ENCODE results near the gene S100B. TPM values are rescaled to one million over a fixed set of nuclear protein-coding genes. Genes with fewer than 3 reads are reported as not detected.
A peak's percentile ranks its signal among the peaks of the same experiment; 100 is the strongest.

S100B gene
- total RNA-seq, 1 experiment from 2014 or later = 31.8 TPM

DNA sequence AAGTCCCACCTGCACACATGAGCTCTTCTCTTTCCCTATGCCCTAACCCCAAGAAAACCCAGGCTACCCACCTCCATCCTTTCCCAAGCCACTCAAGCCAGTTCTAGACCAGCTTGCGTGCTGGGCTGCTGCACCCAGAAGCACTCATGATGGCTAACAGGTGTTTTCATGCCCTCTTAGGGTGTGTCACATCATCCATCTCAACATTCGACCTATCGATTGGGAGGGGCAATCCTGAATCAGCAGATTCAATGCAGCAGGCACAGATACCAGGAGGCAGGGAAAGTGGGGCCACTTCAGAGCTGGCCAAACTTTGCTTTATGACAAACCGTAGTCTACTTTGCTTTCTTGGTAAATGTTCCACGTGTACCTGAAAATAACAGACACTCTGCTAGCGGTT, 24.0 kb upstream of the S100B start:
- DNase-seq (ENCODE audit: low read depth) = no peak

DNA sequence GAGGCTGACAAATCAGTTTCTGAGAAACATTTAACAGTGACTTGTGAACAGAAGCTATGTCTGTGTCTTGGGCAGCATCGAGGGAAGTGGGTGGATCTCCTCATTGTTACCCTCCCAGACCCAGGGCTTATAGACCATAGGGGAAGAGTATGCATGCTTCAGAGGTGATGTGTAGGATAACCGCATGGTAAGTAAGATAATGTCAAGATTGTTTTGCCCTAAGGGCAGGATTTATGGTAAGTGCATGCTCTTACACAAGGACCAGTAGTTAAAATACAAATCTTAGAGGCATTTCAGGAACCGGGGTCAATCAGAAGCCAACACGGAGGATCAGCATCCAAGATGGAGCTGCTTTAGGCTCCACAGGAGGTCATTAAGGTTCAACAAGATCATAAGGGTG, 22.8 kb upstream of the S100B start:
- no peak for DNase-seq (ENCODE audit: low read depth)

DNA sequence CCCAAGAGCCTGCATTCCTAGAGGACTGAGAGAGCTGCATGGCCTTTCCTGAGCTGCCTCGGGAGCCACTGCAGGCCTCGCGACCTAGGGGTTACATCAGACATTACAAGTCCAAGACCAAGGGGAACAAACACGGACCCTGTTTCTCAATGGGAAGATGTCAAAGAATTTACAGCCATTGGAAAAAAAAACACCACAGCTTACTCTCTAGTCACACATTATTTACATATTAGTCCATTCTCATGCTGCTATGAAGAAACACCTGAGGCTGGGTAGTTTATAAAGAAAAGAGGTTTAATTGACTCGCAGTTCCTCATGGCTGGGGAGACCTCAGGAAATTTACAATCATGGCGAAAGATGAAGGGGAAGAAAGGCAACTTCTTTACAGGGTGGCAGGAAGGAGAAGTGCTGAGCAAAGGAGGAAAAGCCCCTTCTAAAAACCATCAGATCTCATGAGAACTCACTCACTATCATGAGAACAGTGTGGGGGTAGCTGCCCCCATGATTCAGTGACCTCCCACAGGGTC, 22.2 kb upstream of the S100B start:
- no peak for DNase-seq (ENCODE audit: low read depth)

DNA sequence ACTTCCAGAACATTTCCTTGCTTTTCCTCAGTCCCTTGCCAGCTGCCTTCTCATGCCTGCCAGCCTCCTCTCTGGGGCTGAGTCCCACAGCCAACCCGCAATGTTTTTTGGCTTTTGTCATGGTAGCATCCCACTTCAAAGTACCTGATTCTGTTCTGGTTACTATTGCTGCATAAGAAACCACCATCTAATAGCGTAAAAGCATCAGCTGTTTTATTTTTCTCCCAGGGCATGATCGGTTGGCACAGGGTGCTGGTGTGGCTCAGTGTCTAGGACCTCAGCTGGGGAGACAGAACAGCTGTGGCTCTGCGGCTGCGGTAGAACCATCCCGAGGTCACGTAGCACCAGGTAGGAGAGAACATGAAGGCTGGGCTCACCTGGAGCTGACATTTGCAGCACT, 21.7 kb upstream of the S100B start:
- DNase-seq (ENCODE audit: low read depth) = no peak

DNA sequence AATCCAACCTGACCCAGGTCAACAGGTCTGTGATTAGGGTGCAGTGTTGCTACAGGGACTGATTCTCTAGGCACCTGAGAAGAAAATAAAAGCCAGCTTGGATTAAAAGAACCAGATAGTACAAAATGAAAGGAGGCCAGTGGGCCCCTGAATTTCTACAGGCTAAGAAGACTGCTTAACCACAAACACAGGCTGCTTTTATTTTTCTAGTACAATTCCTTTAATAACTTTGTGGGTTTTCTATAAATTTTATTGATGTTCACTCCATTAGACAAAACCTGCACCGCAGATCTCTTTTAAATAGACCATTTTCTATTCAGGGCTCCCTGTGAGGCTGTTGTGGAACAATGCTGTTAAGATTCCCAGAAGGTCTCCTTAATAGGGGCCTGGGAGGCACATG, 20.9 kb upstream of the S100B start:
- no peak for DNase-seq (ENCODE audit: low read depth)

DNA sequence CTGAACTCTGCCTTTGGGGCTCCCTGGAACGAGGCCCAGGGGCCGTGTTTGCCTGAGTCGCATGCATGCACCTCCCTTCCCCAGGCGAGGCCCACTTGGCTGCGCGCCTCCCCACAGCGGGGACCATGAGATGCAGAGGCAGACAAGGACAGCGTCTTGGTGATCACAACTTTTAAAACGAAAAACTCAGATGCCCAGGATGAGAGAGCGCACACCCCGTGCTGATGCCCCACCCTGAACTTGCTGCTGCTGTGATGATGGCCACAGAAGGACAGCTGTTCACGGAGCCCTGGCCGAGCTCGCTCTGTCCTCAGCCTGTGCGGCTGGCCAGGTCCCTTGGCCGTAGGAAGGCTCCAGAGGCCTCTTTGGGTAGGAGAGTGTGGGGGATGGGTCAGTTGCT, 19.2 kb upstream of the S100B start:
- DNase-seq (ENCODE audit: low read depth) = no peak

DNA sequence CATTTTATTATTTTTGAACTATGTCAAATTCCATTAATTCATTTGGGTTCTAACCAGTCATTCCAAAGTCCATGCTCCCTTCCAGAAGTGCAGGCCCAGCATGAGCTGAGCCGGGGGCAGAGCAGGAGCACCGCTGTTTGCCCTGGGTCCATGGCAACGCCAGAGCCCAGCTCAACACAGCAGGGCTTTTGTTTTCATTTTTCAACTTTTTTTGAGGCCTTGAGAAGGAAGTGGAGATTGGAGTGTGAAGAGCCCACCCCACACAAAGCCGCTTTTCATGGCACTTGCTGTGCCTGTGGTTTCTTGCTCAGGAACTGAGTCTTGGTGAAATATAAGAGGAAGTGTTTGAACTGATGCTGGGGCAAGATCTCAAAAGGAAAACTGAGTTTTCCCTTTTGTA, 17.3 kb upstream of the S100B start:
- DNase-seq (ENCODE audit: low read depth) = peak; percentile 61

DNA sequence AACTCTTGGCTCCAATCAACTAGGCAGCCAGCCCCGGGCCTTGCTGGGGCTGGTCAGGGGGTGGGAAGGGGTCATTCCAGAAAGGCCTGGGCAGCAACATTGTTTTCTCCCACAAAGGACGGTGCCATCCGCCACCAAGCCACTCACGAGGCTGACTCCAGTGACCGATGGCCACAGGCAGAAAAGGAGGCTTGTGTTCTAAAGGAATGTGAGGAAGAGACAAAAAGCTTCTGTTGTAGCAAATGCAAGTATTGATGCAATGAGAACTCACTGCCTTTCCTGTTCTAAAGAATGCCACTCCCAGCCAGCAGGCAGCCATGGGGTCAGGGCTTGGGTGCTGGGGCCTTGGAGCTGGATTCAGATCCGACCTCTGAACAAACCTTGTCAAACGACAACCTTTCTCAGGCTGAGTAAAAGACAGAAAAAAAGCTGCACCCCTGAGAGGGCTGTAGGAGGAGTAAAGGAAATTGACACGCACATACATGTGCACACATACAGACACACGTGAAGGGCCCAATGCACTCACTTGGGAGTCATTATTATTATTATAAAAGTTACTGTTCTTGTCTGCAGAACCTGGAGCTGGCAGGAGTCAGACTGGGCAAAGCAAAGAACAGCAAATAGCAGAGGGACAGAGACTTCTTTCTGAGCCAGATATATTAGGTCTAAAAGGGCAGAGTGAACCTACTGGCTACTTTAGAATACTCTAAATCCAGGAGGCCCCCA, 16.7 kb upstream of the S100B start:
- DNase-seq (ENCODE audit: low read depth) = peak; percentile 49

DNA sequence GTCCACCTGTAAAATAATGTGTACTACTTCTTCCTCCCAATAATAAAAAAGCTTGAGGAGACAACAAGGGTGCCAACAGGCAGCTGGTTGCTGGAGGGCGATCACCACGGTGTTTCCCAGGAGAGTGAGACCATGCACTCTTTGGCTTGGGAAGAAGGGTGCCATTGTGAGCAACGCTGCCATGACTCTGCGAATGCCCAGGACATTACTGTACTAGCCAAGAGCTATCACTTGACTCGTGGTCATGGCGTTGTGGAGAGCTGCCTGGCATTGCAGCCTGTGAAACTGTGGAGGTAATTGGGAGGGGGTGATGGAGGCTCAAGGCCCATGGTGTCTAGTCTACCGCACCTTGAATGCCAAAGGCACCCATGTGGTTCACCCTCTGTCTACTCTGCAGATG, 16.0 kb upstream of the S100B start:
- no peak for DNase-seq (ENCODE audit: low read depth)

DNA sequence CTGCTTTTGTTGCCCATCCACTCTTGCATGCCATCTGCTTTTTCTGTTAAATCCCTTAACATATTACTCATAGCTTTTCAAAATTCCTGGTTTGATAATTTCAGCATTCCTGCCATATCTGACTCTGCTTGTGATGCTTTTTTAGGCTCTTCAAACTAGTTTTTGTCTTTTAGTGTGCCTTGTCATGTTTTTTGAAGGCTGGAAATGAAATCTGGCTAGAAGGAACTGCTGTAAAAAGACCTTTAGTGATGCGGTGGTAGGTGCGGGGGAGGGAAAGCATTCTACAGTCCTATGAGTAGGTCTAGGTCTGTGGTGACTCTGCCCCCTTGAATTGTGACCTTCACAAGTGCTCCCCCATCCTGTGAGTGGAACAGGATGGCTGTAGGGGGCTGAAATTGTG, 15.0 kb upstream of the S100B start:
- DNase-seq (ENCODE audit: low read depth) = no peak

DNA sequence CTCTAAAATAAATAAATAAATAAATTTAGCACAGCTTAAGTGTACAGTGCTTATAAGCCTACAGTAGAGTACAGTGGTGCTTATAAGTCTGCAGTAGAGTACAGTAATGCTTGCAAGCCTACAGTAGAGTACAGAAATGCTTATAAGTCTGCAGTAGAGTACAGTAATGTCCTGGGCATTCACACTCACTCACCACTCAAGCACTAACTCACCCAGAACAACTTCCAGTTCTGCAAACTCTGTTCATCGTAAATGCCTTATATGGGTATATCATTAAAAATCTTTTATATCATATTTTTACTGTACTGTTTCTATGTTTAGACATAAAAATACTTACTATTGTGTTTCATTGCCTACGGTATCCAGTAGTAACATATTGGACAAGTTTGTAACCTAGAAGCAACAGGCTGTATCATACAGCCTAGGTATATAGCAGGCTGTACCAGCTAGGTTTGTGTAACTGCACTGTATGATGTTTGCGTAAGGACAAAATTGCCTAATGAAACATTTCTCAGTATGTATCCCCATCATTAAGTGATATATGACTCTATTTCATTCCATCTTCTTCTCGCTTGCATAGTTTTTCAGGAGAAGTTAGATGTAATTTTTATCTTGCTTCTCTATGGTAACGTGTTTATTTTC, 14.0 kb upstream of the S100B start:
- no peak for DNase-seq (ENCODE audit: low read depth)

DNA sequence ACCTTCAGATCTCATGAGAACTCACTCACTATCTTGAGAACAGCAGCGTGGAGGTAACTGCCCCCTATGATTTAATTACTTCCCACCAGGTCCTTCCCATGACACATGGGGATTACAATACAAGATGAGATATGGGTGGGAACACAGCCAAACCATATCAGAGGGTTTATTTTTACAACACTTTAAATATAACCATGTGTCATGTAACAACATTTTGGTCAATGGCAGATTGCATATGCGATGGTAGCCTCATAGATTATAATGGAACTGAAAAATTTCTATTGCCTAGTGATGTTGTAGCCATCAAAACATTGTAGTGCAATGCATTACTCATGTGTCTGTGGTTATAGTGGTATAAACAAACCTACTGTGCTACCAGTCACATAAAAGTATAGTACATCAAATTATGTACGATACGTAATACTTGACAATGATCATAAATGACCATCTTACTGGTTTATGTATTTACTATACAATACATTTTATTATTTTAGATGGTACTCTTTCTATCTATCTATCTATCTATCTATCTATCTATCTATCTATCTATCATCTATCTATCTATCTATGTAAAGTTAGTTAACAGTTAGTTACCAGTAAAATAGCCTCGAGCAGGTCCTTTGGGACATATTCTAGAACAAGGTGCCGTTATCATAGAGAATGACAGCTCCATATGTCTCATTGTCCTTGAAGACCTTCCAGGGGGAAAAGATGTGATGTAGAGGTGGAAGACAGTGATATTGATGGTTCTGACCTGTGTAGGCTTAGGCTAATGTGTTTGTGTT, 12.6 kb upstream of the S100B start:
- DNase-seq (ENCODE audit: low read depth) = peak; percentile 22

DNA sequence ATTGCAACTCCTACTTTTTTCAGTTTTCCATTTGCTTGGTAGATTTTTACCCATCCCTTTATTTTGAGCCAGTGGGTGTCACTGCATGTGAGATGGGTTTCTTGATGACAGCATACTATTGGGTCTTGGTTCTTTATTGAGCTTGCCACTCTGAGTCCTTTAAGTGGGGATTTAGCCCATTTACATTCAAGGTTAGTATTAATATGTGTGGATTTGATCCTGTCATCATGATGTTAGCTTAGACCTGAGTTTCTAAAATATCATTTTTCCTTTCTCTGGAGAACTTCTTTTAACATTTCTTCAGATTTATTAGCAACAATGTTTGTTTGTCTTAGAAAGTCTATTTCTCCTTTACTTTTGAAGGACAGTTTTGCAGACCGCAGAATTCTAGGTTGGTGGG, 11.8 kb upstream of the S100B start:
- no peak for DNase-seq (ENCODE audit: low read depth)

DNA sequence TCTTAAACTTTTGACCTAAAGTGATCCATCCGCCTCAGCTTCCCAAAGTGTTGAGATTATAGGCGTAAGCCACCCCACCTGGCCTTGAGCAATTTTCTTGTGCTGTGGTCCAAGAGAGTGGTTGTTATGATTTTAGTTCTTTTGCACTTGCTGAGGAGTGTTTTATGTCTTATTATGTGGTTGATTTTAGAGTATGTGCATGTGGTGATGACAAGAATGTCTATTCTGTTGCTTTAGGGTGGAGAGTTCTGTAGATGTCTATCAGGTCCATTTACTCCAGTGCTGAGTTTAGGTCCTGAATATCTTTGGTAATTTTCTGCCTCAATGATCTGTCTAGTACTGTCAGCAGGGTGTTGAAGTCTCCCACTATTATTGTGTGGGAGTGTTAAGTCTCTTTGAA, 11.2 kb upstream of the S100B start:
- DNase-seq (ENCODE audit: low read depth) = no peak

DNA sequence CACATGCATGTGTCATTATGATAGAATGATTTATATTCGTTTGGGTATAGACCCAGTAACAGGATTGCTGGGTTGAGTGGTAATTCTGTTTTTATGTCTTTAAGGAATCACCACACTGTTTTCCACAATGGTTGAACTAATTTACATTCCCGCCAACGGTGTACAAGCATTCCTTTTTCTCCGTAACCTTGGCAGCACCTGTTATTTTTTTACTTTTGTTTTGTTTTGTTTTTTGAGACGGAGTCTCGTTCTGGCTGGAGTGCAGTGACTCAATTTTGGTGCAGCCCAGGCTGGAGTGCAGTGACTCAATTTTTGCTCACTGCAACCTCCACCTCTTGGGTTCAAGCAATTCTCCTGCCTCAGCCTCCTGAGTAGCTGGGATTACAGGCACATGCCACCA, 8.5 kb upstream of the S100B start:
- no peak for DNase-seq (ENCODE audit: low read depth)

DNA sequence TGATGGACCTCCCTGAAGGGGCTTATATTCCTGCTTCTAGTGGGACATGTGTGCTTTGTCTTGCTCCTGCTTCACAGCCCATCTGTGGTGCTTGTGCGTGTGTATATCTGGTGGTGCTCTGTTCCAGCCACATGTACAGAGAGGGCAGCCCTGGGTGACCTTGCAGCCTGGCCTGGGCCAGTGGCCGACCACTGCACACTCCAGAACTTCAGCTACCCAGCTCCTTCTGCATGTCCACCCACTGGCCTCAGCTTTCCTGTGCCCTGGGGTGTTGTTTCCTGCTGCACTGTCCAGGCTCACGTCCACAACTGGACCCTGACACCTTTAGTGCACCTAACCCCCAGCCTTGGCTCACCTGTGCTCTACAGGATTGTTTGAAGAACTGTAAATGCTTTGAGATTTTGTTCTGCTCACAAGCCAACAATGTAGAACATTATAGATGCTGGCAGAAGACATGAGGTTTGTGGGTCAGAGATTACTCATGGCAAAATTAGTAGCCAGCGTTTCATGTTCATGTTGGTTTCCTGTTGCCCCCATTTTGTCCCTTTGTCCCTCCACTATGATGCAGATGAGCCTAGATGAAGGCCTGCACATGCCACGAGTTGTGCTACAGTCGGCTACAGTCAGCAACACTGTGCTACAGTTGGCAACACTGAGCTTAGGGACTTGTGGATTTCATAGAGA, 5.3 kb upstream of the S100B start:
- no peak for DNase-seq (ENCODE audit: low read depth)

DNA sequence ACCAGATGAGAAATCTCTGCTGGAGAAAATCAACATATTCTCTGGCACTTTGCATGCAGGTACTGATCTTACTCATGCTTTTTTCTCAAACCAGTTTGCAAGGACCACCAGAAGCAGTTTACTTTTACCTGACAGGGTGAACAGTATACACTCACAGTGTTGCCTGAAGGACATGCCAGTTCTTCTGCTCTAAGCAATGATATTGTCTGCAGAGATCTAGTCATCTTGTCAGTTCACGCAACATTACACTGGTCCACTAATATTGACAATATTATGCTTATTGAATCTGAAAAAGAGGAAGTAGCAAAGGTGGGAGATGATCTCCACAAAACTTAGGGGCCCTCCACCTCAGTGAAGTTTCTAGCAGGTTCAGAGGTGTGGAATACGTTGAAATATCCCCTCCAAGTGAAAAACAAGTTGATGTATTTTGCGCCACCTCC, 3.8 kb upstream of the S100B start:
- DNase-seq (ENCODE audit: low read depth) = no peak

DNA sequence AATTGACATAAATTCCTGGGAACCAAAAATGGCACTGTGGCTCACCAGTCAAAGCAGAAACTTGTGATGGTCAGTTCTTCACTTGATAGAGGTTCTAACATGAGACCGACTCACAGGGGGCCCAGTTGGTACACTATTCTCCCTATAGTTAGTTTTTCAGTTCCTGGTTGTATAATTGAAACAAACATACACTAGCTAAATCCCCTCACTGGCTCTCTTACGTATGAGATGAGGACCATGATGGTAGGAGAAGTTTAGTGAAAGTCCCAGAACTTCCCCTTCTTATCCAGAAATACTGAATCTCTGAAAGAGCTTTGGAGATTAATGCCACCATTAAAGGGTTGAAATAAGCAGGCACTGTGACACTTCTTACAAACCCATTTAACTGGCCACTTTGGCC, 2.8 kb upstream of the S100B start:
- no peak for DNase-seq (ENCODE audit: low read depth)

DNA sequence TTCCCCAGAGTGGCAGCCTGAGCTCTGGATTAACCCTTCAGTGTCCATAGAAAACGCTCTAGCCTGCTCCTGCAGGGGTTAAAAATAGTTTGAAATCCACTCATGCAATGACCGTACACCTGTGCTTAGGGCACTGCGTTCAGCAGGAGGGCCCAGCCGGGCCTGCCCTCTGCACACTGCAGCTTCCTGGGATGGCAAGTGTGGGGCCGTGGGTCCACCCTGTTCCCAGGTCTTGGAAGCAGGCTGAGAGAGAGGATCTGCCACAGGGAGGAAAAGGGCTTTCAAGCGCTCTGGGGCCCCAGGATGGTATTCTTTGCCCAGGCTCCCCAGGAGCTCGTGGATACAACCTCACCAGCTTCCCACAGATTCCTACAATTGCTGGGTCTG, 1.5 kb upstream of the S100B start:
- DNase-seq (ENCODE audit: low read depth) = no peak

DNA sequence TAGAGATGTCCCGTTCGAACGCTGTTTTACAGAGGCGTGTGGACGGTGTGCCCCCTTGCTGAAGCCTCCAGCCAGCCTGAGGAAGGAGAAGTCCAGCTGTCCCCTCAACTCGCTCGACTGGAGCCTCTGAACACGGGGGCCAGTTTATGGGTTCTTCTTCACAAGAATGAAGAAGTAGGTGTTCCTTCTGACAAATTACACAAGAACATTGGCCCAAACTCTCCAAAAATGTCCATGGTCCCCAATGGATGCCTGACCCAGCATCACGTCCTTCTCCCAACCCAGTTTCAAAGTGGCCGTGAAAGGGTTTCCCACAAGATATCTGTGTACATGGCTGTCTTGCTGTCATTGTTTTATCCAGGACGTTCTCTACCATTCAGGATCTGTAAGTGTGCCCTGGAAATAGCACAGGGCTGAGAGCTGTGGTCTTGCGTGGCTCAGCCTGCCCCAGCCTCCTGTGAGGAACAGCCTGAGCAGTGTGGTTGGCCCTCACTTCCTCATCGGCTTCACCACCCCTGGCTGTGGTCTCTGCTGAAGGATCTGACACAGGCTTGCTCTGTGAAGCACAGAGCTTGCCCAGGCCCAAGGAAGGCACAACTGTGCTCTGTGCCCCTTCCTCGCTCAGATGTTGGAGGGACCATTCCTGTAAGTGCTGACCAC, 1.0 kb upstream of the S100B start:
- DNase-seq (ENCODE audit: low read depth) = no peak

DNA sequence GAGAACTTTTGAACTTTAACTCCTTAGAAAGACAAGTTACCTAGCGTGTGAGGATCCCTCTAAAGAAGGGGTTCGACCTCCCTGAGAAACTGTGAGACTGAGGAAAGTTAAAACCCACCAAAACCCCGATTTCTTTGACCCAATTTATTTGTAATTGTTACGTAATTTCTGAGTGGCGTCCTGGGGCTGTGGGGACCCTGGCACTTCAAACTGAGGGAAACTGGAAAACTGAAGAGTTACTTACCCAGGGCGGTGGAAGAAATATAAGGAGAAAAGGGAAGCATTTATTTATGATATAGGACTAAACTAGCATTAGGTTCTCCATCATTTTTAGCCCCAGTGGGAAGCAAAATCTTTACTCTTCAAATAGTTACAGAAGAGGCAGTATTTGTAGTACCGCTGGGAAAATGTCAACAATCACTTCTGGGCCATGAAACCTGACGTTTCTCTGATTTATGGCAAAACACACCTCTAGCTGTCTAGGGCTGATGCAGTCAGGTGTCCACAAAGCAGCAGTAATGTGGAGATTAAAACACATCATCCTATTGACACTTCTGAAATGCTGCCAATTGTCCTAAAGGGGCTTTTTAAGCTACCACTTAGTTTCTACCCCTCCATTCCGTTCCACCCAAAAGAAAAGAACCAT, 430 bp downstream of the S100B start:
- no peak for DNase-seq (ENCODE audit: low read depth)

Measured in RPMI7951 (cell line).